ENCODE data around the gene ORC3. TPM values are rescaled to one million over a fixed set of nuclear protein-coding genes. Genes with fewer than 3 reads are reported as not detected.

Gene ORC3
- total and polyA plus RNA-seq, 2 donors (not counting 3 experiments of a cell fraction or from before 2014, with no cell fraction given) = 9.2 to 17.9 TPM

GRCh38 chr6:87544474-87544735 is 45.5 kb upstream of the ORC3 start:
- no peaks in the 10 kb centered on the region for H3K79me2 ChIP-seq (ENCODE audit: control insufficient read depth, insufficient read depth, low read length)
- no peak overlapping the region for H3K9ac ChIP-seq (replicated peaks; ENCODE audit: extremely low read depth, insufficient read depth, low read length)
- POLR2A ChIA-PET = no interaction called here
- dilution Hi-C loops (cut with MboI; ENCODE audit: extremely low pct_ligation_motif_present, low sequenced_read_pairs) = no loop called here
- H3K27me3 ChIP-seq (ENCODE audit: control insufficient read depth in 2 of 2, insufficient read depth in 2 of 2, low read length in 2 of 2) = no peaks in the 10 kb centered on the region
- no peaks in the 10 kb centered on the region for H3K4me1 ChIP-seq (ENCODE audit: control insufficient read depth, extremely low read depth, insufficient read depth, low read length)
- DNase-seq (ENCODE audit: low read depth, low spot score) (no peak), FAIRE-seq (no peak)
- no peaks in the 10 kb centered on the region for H3K9me1 ChIP-seq (replicated peaks; ENCODE audit: control insufficient read depth, extremely low read depth, insufficient read depth, low read length)
- intact Hi-C loops (cut with micrococcal nuclease) = no loop called here
- no peak overlapping the region for H2AFZ ChIP-seq (ENCODE audit: low read depth, low read length)
- no peak overlapping the region for H3K4me3 ChIP-seq (replicated peaks in 1 of 3; ENCODE audit: insufficient read depth in 1 of 3, low read depth in 1 of 3, low read length in 3 of 3)
- H3K27ac ChIP-seq (ENCODE audit: insufficient read depth, low read depth, low read length) = no peak overlapping the region
- no peak overlapping the region for H3K4me2 ChIP-seq (ENCODE audit: insufficient read depth, low read length)
- CTCF ChIA-PET = interaction anchor here (0.8 kb wide), 1 partner anchor 22 kb away, joined by 3 read pairs; no protein-coding TSS in a partner anchor
- peaks cover 4 to 11% of the 10 kb centered on the region in 2 experiments for H3K36me3 ChIP-seq (ENCODE audit: control insufficient read depth in 2 of 2, extremely low read depth in 1 of 2, insufficient read depth in 2 of 2, low read length in 2 of 2)
- no peaks in the 10 kb centered on the region for H3K9me3 ChIP-seq (replicated peaks; ENCODE audit: control insufficient read depth, insufficient read depth, low read length)
- TF ChIP-seq JUN (IDR thresholded peaks at IDR 0.05; ENCODE audit: borderline replicate concordance, insufficient read depth, insufficient read length, low read depth) (no peak), EZH2 (IDR thresholded peaks at IDR 0.05; ENCODE audit: borderline replicate concordance, low read depth, low read length, severe bottlenecking) (no peak), MAX (IDR thresholded peaks at IDR 0.05; ENCODE audit: insufficient read depth, insufficient read length) (no peak)
- no TSS peak for BruUV-seq (replicated peaks)
- H4K20me1 ChIP-seq (replicated peaks; ENCODE audit: control insufficient read depth, extremely low read depth, insufficient read depth, low read length) = no peaks in the 10 kb centered on the region

- TF ChIP-seq EZH2 (IDR thresholded peaks at IDR 0.05; ENCODE audit: borderline replicate concordance, low read depth, low read length, severe bottlenecking) (no peak), FOS (IDR thresholded peaks at IDR 0.05; ENCODE audit: borderline replicate concordance, insufficient read depth, low read length) (no peak), POLR2A (IDR thresholded peaks at IDR 0.05; ENCODE audit: low read depth, low read length) (no peak), MYC (IDR thresholded peaks at IDR 0.05; ENCODE audit: low read depth, low read length) (no peak), POLR2AphosphoS5 (IDR thresholded peaks at IDR 0.05; ENCODE audit: insufficient read depth, low read depth, low read length) (no peak)
- Histone ChIP-seq H3K36me3 (ENCODE audit: control insufficient read depth in 2 of 2, extremely low read depth in 1 of 2, insufficient read depth in 2 of 2, low read length in 2 of 2) (peaks cover 3 to 9% of the 10 kb centered on the region in 2 experiments), H3K27me3 (ENCODE audit: control insufficient read depth in 2 of 2, insufficient read depth in 2 of 2, low read length in 2 of 2) (no peaks in the 10 kb centered on the region), H3K9me3 (replicated peaks; ENCODE audit: control insufficient read depth, insufficient read depth, low read length) (no peaks in the 10 kb centered on the region), H3K4me2 (ENCODE audit: insufficient read depth, low read length) (no peak overlapping the region), H3K79me2 (ENCODE audit: control insufficient read depth, insufficient read depth, low read length) (no peaks in the 10 kb centered on the region), H3K9ac (replicated peaks; ENCODE audit: extremely low read depth, insufficient read depth, low read length) (no peak overlapping the region), H3K27ac (ENCODE audit: insufficient read depth, low read depth, low read length) (no peak overlapping the region), H4K20me1 (replicated peaks; ENCODE audit: control insufficient read depth, extremely low read depth, insufficient read depth, low read length) (no peaks in the 10 kb centered on the region), H3K4me1 (ENCODE audit: control insufficient read depth, extremely low read depth, insufficient read depth, low read length) (no peaks in the 10 kb centered on the region), H3K9me1 (replicated peaks; ENCODE audit: control insufficient read depth, extremely low read depth, insufficient read depth, low read length) (no peaks in the 10 kb centered on the region), H3K4me3 (replicated peaks in 1 of 3; ENCODE audit: insufficient read depth in 1 of 3, low read depth in 1 of 3, low read length in 3 of 3) (no peak overlapping the region), H2AFZ (ENCODE audit: low read depth, low read length) (no peak overlapping the region)
- CTCF ChIA-PET = interaction anchor here (0.6 kb wide), 1 partner anchor 511 kb away, joined by 3 read pairs; no protein-coding TSS in a partner anchor
- POLR2A ChIA-PET = no interaction called here
- dilution Hi-C loops (cut with MboI; ENCODE audit: extremely low pct_ligation_motif_present, low sequenced_read_pairs) = no loop called here
- intact Hi-C loops (cut with micrococcal nuclease) = no loop called here
- FAIRE-seq = no peak
- BruUV-seq (replicated peaks) = no TSS peak
- no peak for DNase-seq (ENCODE audit: low read depth, low spot score)
These were observed 38.1 kb upstream of the ORC3 start for GRCh38 chr6:87551799-87552198.
